ENCODE measurements around the gene CHCHD1.

- TF ChIP-seq CTCF (IDR thresholded peaks at IDR 0.05; ENCODE audit: borderline replicate concordance, extremely low read depth, low read length, poor library complexity, severe bottlenecking) (no peak), EZH2 (IDR thresholded peaks at IDR 0.05; ENCODE audit: borderline replicate concordance, low read depth, low read length, severe bottlenecking) (no peak)
Observed at GRCh38 chr10:73809061-73809818, 27.4 kb downstream of the CHCHD1 start.
